HG03097 (cell line): ENCODE results near the gene STK33.

Experiments
- ATAC-seq: cut with Tn5 transposase; IDR thresholded peaks from one replicate; pipeline ENCODE4 v1.9.1; 2021; ENCODE audit not compliant: unreplicated experiment, low FRiP score

STK33 gene

DNA sequence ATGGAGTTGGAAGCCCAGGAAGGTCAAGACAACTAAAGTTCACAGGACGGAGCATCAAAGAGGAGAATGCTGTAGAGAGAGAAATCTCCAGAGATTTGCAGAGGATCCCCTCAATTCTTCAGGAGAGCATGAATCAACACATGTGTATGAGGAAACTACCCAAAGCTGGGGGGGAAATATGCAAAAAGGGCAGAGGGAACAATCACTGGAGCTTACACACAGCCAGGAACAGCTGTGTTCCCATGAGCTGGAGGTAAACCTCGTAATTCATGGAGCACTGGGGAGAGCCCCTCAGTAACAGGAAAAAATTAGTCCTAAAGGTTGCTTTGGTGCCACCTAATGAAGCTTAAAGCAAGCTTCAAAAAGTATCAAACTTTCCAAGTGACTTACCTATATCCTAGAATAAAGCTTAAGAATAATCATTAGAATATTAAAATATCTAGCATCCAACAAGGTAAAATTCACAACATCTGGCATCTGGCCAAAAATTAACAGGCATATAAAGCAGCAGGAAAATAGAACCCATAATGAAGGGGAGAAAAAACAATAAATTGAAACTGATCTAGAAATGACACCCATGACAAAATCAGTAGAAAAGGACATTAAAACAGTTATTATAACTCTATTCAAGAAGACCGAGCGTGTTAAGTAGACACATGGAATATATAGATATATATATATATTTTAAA is 134.2 kb downstream of the STK33 start:
- ATAC-seq: no peak

DNA sequence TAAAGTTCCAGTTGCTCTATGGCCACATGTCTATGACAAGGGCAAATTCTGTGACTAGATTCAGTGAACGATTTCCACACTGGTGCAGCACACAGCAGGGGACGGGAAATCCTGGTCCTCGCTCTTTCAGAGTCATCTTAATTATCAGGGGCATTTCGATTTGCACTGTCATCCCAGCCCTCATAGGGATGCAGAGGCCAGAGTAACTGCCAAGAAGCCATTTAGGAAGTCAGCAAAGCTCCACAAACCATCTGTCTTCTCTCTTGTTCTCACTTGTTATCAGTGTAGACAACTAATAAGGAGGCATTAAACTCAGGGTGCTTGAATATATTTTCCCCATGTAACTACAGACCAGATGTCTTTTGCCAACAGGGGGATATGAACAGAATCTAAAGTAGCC is 151.7 kb downstream of the STK33 start:
- ATAC-seq: no peak

DNA sequence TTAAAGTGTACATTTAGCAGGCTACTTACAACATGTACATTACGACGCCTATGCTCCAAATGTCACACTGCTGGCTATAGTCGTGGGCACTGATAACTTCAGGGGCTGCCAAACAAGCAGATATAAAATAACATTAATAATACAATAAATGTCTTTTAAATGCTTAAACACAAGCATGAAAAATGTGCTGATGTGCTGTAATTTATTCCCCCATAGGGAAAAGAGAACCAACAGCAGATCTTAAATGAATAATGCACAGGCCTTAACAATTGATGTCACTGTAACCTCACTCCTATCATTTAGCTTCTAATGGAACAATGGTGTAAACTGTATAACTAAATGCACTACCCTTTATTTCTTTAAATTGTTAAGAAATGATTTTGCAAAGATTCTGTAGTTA is 153.4 kb downstream of the STK33 start:
- ATAC-seq: no peak

- ATAC-seq: no peak
Observed at GRCh38 chr11:8429483-8429882, 164.5 kb downstream of the STK33 start.

- ATAC-seq: no peak
Observed at GRCh38 chr11:8426076-8426475, 168.0 kb downstream of the STK33 start.

GRCh38 chr11:8415195-8415594 is 178.8 kb downstream of the STK33 start:
- no peak for ATAC-seq

DNA sequence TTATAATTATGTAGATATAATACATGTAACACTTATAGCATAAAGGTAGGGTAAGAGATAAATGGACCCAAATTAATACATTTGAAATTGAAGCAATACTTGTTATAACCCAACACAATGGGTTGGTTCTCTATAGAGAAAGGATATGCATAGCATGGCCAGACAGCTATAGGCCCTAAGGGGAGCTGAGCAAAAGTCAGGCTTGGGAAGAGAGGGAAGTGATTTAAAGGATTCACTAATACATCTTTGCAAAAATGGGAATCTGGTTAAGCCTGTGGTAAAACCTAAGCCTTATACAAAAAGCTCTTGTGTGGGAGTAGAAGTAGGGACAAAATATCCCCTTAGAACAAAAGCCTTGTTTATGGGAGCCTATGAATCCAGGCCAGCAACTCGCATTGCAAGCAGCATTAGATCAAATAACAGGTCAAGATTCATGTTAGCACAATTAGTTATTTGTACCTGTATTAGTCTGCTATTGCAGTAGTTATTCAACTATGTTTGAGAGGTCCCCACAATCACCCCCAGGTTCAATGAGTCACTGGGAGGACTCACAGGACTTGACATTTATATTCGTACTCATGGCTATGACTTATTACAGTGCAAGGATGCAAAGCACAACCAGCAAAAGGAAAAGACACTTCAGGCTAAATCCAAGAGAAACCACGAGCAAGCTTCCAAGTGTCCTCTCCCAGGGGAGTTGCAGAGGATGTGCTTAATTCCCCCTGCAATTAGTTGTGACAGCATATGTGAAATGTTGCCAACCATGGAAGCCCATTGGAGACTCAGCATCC is 185.7 kb downstream of the STK33 start:
- no peak for ATAC-seq

- ATAC-seq: no peak
Observed at GRCh38 chr11:8403310-8403709, 190.7 kb downstream of the STK33 start.

DNA sequence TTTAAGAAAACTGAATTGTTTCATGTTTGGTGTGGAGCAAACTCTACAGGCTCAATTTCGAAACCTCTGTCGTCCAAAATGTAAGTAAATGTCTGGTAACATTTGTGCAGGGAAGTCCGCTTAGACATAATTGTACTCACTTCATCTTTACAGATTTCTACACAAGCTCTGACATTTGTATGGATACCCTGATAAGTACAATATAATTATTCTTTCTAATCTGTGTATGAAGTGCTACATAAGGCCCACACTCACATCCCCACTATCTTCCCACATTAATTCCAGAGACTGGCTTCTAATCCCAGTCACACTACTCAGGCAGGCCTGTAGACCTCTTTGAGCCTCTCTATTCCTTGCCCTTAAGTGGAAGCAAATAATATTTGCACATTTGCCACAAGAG is 201.1 kb downstream of the STK33 start:
- ATAC-seq: no peak

- no peak for ATAC-seq
Observed at GRCh38 chr11:8392166-8392565, 201.9 kb downstream of the STK33 start.

GRCh38 chr11:8390851-8391612 is 203.0 kb downstream of the STK33 start:
- no peak for ATAC-seq

- ATAC-seq: no peak
Observed at GRCh38 chr11:8389029-8389996, 204.7 kb downstream of the STK33 start.

GRCh38 chr11:8387693-8388092 is 206.3 kb downstream of the STK33 start:
- no peak for ATAC-seq

- ATAC-seq: no peak
Observed at GRCh38 chr11:8387141-8387540, 206.9 kb downstream of the STK33 start.

GRCh38 chr11:8386134-8386864 is 207.7 kb downstream of the STK33 start:
- no peak for ATAC-seq

- no peak for ATAC-seq
Observed at GRCh38 chr11:8384199-8384821, 209.7 kb downstream of the STK33 start.

- no peak for ATAC-seq
Observed at GRCh38 chr11:8383627-8384026, 210.4 kb downstream of the STK33 start.

DNA sequence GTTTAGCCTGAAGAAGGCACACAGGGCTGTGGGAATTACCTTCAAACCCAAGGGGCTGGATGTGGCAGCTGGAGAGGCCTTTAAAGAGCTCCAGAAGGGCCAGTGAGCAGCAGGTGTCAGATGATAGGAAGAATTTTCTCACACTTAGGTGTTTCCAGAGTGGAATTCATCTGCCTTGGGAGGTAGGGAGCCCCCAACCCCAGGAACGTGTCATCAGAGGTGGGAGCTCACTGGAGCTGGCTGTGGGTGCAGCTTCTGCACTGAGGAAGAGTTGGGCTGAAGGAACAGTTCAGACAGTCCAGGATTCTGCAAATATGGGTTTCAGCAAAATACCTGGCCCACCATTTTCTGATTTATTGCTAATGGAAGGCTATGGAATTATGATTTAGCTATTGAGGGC is 210.8 kb downstream of the STK33 start:
- no peak for ATAC-seq

- ATAC-seq: no peak
Observed at GRCh38 chr11:8382436-8383053, 211.5 kb downstream of the STK33 start.
